Measurements from ENCODE around the gene MPP1. TPM values are rescaled to one million over a fixed set of nuclear protein-coding genes. Genes with fewer than 3 reads are reported as not detected.
A peak's percentile ranks its signal among the peaks of the same experiment; 100 is the strongest.

MPP1 gene
- total RNA-seq, 2 donors from 2014 or later, result 29.5 to 37.1 TPM

GRCh38 chrX:154748712-154749339 lies 56.5 kb downstream of the MPP1 start:
- H3K4me1 Mint-ChIP-seq (ENCODE audit: low read depth), result peaks cover 11% of the 10 kb centered on the region
- peaks cover 30% of the 10 kb centered on the region for H3K27me3 Mint-ChIP-seq (ENCODE audit: low read depth)
- H3K36me3 Mint-ChIP-seq (ENCODE audit: insufficient read depth in 2 of 2), result peaks cover 4% of the 10 kb centered on the region in 2 donors
- peak overlapping the region; percentile 34 to 85 for H3K4me3 Mint-ChIP-seq
- no peak overlapping the region for H3K27ac Mint-ChIP-seq
- ATAC-seq (replicated peaks in 1 of 2) (peak; percentile 66 to 71), DNase-seq (peak; percentile 38 to 49)
- H3K9me3 Mint-ChIP-seq, result no peaks in the 10 kb centered on the region

- peaks cover 12% of the 10 kb centered on the region for H3K27me3 Mint-ChIP-seq (ENCODE audit: low read depth)
- ATAC-seq (replicated peaks in 1 of 2) (no peak), DNase-seq (no peak)
- H3K9me3 Mint-ChIP-seq, result no peaks in the 10 kb centered on the region
- H3K36me3 Mint-ChIP-seq (ENCODE audit: insufficient read depth in 2 of 2), result peaks cover 4 to 6% of the 10 kb centered on the region in 2 donors
- H3K4me3 Mint-ChIP-seq, result peak overlapping the region in 1 of 2 donors; percentile 29
- peaks cover 11% of the 10 kb centered on the region for H3K4me1 Mint-ChIP-seq (ENCODE audit: low read depth)
- no peak overlapping the region for H3K27ac Mint-ChIP-seq
Observed at GRCh38 chrX:154742613-154743012, 62.7 kb downstream of the MPP1 start.

GRCh38 chrX:154739952-154740465 lies 65.3 kb downstream of the MPP1 start:
- DNase-seq (no peak), ATAC-seq (replicated peaks in 1 of 2) (no peak)
- peak overlapping the region; percentile 6 for H3K27ac Mint-ChIP-seq
- peaks cover 2 to 5% of the 10 kb centered on the region in 2 donors for H3K36me3 Mint-ChIP-seq (ENCODE audit: insufficient read depth in 2 of 2)
- peaks cover 37% of the 10 kb centered on the region for H3K27me3 Mint-ChIP-seq (ENCODE audit: low read depth)
- peaks cover 34% of the 10 kb centered on the region for H3K4me1 Mint-ChIP-seq (ENCODE audit: low read depth)
- peak overlapping the region in 1 of 2 donors; percentile 25 for H3K4me3 Mint-ChIP-seq
- no peaks in the 10 kb centered on the region for H3K9me3 Mint-ChIP-seq

GRCh38 chrX:154738011-154738738 lies 67.1 kb downstream of the MPP1 start:
- Mint-ChIP-seq H3K4me1 (ENCODE audit: low read depth) (peaks cover 53% of the 10 kb centered on the region), H3K9me3 (no peaks in the 10 kb centered on the region), H3K27me3 (ENCODE audit: low read depth) (peaks cover 39% of the 10 kb centered on the region), H3K36me3 (ENCODE audit: insufficient read depth in 2 of 2) (peaks cover 0 to 5% of the 10 kb centered on the region in 2 donors), H3K27ac (peak overlapping the region; percentile 92), H3K4me3 (peak overlapping the region; percentile 24 to 78)
- ATAC-seq (replicated peaks in 1 of 2) (peak; percentile 51 to 52), DNase-seq (peak in 1 of 2 donors; percentile 33)

- Mint-ChIP-seq H3K4me3 (peak overlapping the region; percentile 24 to 79), H3K36me3 (ENCODE audit: insufficient read depth in 2 of 2) (peaks cover 0 to 5% of the 10 kb centered on the region in 2 donors), H3K9me3 (no peaks in the 10 kb centered on the region), H3K4me1 (ENCODE audit: low read depth) (peaks cover 63% of the 10 kb centered on the region), H3K27ac (peak overlapping the region; percentile 96), H3K27me3 (ENCODE audit: low read depth) (peaks cover 36% of the 10 kb centered on the region)
- no peak for DNase-seq
- no peak for ATAC-seq (replicated peaks in 1 of 2)
Observed at GRCh38 chrX:154737136-154737535, 68.1 kb downstream of the MPP1 start.

- H3K27me3 Mint-ChIP-seq (ENCODE audit: low read depth), result peaks cover 36% of the 10 kb centered on the region
- H3K4me3 Mint-ChIP-seq, result peak overlapping the region; percentile 36 to 74
- peaks cover 74% of the 10 kb centered on the region for H3K4me1 Mint-ChIP-seq (ENCODE audit: low read depth)
- H3K27ac Mint-ChIP-seq, result peak overlapping the region; percentile 96
- DNase-seq (no peak), ATAC-seq (replicated peaks in 1 of 2) (no peak)
- peaks cover 0 to 5% of the 10 kb centered on the region in 2 donors for H3K36me3 Mint-ChIP-seq (ENCODE audit: insufficient read depth in 2 of 2)
- no peaks in the 10 kb centered on the region for H3K9me3 Mint-ChIP-seq
Observed at GRCh38 chrX:154735695-154736393, 69.4 kb downstream of the MPP1 start.

GRCh38 chrX:154734061-154734781 lies 71.1 kb downstream of the MPP1 start:
- Mint-ChIP-seq H3K36me3 (ENCODE audit: insufficient read depth in 2 of 2) (peaks cover 0 to 5% of the 10 kb centered on the region in 2 donors), H3K4me1 (ENCODE audit: low read depth) (peaks cover 82% of the 10 kb centered on the region), H3K27ac (peak overlapping the region; percentile 96), H3K4me3 (peak overlapping the region; percentile 73 to 74), H3K27me3 (ENCODE audit: low read depth) (peaks cover 36% of the 10 kb centered on the region), H3K9me3 (no peaks in the 10 kb centered on the region)
- peak in 1 of 2 donors; percentile 14 for DNase-seq
- peak; percentile 42 to 50 for ATAC-seq (replicated peaks in 1 of 2)

- Mint-ChIP-seq H3K9me3 (no peaks in the 10 kb centered on the region), H3K27me3 (ENCODE audit: low read depth) (peaks cover 36% of the 10 kb centered on the region), H3K4me1 (ENCODE audit: low read depth) (peaks cover 85% of the 10 kb centered on the region), H3K27ac (peak overlapping the region; percentile 96), H3K36me3 (ENCODE audit: insufficient read depth in 2 of 2) (peaks cover 0 to 5% of the 10 kb centered on the region in 2 donors), H3K4me3 (peak overlapping the region; percentile 73 to 74)
- ATAC-seq (replicated peaks in 1 of 2), result peak; percentile 51 to 64
- DNase-seq, result no peak
Observed at GRCh38 chrX:154733066-154733425, 72.2 kb downstream of the MPP1 start.

- peaks cover 83% of the 10 kb centered on the region for H3K4me1 Mint-ChIP-seq (ENCODE audit: low read depth)
- peak overlapping the region; percentile 96 for H3K27ac Mint-ChIP-seq
- DNase-seq (peak in 1 of 2 donors; percentile 31), ATAC-seq (replicated peaks in 1 of 2) (peak; percentile 33 to 38)
- H3K36me3 Mint-ChIP-seq (ENCODE audit: insufficient read depth in 2 of 2), result peaks cover 0 to 5% of the 10 kb centered on the region in 2 donors
- H3K27me3 Mint-ChIP-seq (ENCODE audit: low read depth), result peaks cover 33% of the 10 kb centered on the region
- H3K9me3 Mint-ChIP-seq, result no peaks in the 10 kb centered on the region
- H3K4me3 Mint-ChIP-seq, result peak overlapping the region; percentile 73 to 74
Observed at GRCh38 chrX:154732421-154733065, 72.7 kb downstream of the MPP1 start.

GRCh38 chrX:154731881-154732280 lies 73.4 kb downstream of the MPP1 start:
- H3K4me1 Mint-ChIP-seq (ENCODE audit: low read depth), result peaks cover 81% of the 10 kb centered on the region
- peaks cover 31% of the 10 kb centered on the region for H3K27me3 Mint-ChIP-seq (ENCODE audit: low read depth)
- H3K27ac Mint-ChIP-seq, result peak overlapping the region; percentile 96
- H3K4me3 Mint-ChIP-seq, result peak overlapping the region; percentile 3 to 77
- ATAC-seq (replicated peaks in 1 of 2) (peak in 1 of 2 donors; percentile 20), DNase-seq (no peak)
- H3K36me3 Mint-ChIP-seq (ENCODE audit: insufficient read depth in 2 of 2), result peaks cover 0 to 3% of the 10 kb centered on the region in 2 donors
- no peaks in the 10 kb centered on the region for H3K9me3 Mint-ChIP-seq

GRCh38 chrX:154731184-154731583 lies 74.1 kb downstream of the MPP1 start:
- Mint-ChIP-seq H3K27me3 (ENCODE audit: low read depth) (peaks cover 33% of the 10 kb centered on the region), H3K9me3 (no peaks in the 10 kb centered on the region), H3K4me3 (peak overlapping the region in 1 of 2 donors; percentile 77), H3K36me3 (ENCODE audit: insufficient read depth in 2 of 2) (peaks cover 0 to 2% of the 10 kb centered on the region in 2 donors), H3K27ac (peak overlapping the region; percentile 96), H3K4me1 (ENCODE audit: low read depth) (peaks cover 84% of the 10 kb centered on the region)
- ATAC-seq (replicated peaks in 1 of 2) (no peak), DNase-seq (no peak)
